ENCODE measurements around the gene NEDD9.

Gene NEDD9

GRCh38 chr6:11232193-11232769 is at the start of gene NEDD9:
Gene NEDD9 (minus strand): TSS chr6:11232668. CDS start chr6:11232515, 153 bp downstream.
- peak; percentile 77 for DNase-seq

- DNase-seq, result peak; percentile 30
Observed at GRCh38 chr6:11282245-11282644, 49.8 kb upstream of the NEDD9 start.

- no peak for DNase-seq
Observed at GRCh38 chr6:11280394-11280793, 47.9 kb upstream of the NEDD9 start.

- DNase-seq, result no peak
Observed at GRCh38 chr6:11279284-11279689, 46.8 kb upstream of the NEDD9 start.

- DNase-seq, result no peak
Observed at GRCh38 chr6:11278207-11278559, 45.7 kb upstream of the NEDD9 start.

GRCh38 chr6:11277275-11278206 is 45.1 kb upstream of the NEDD9 start:
- DNase-seq, result no peak

GRCh38 chr6:11276911-11277274 is 44.4 kb upstream of the NEDD9 start:
- no peak for DNase-seq

GRCh38 chr6:11276228-11276627 is 43.8 kb upstream of the NEDD9 start:
- no peak for DNase-seq

GRCh38 chr6:11275598-11275997 is 43.1 kb upstream of the NEDD9 start:
- peak; percentile 67 for DNase-seq

- DNase-seq, result no peak
Observed at GRCh38 chr6:11273406-11274065, 41.1 kb upstream of the NEDD9 start.

GRCh38 chr6:11272491-11273192 is 40.2 kb upstream of the NEDD9 start:
- no peak for DNase-seq

GRCh38 chr6:11271228-11272020 is 39.0 kb upstream of the NEDD9 start:
- no peak for DNase-seq

GRCh38 chr6:11270030-11271027 is 37.9 kb upstream of the NEDD9 start:
- no peak for DNase-seq

GRCh38 chr6:11268978-11269377 is 36.5 kb upstream of the NEDD9 start:
- DNase-seq, result no peak

GRCh38 chr6:11266926-11267325 is 34.5 kb upstream of the NEDD9 start:
- DNase-seq, result no peak

- no peak for DNase-seq
Observed at GRCh38 chr6:11265932-11266331, 33.5 kb upstream of the NEDD9 start.

- no peak for DNase-seq
Observed at GRCh38 chr6:11264100-11264499, 31.6 kb upstream of the NEDD9 start.

GRCh38 chr6:11263291-11263775 is 30.9 kb upstream of the NEDD9 start:
- no peak for DNase-seq

- no peak for DNase-seq
Observed at GRCh38 chr6:11262242-11262641, 29.8 kb upstream of the NEDD9 start.

GRCh38 chr6:11260249-11261038 is 28.0 kb upstream of the NEDD9 start:
- DNase-seq, result no peak

Measured in GF-D8 (cell line).